Measurements from ENCODE around the gene PCDHGC5. TPM values are rescaled to one million over a fixed set of nuclear protein-coding genes. Genes with fewer than 3 reads are reported as not detected.

Gene PCDHGC5
- total and polyA plus RNA-seq, 2 of the 8 experiments (the other 6 are each of a cell fraction or from before 2014, with no cell fraction given) = 0.41 to 1.1 TPM

DNA sequence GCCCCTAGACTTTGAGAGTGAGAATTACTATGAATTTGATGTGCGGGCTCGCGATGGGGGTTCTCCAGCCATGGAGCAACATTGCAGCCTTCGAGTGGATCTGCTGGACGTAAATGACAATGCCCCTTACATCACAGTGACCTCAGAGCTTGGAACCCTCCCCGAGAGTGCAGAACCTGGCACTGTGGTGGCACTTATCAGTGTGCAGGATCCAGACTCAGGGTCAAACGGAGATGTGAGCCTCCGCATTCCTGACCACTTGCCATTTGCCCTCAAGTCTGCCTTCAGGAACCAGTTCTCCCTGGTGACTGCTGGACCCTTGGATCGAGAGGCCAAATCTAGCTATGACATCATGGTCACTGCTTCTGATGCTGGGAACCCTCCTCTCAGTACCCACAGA lies 2.8 kb upstream of the PCDHGC5 start (continued):
- no peak for TF ChIP-seq GABPA (IDR thresholded peaks at IDR 0.05; ENCODE audit: borderline replicate concordance, insufficient read depth, low read length)
- TF ChIP-seq, protein P1, sequence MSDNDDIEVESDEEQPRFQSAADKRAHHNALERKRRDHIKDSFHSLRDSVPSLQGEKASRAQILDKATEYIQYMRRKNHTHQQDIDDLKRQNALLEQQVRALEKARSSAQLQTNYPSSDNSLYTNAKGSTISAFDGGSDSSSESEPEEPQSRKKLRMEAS (IDR thresholded peaks at IDR 0.05) = no peak
- no peak for TF ChIP-seq CHD1 (IDR thresholded peaks at IDR 0.05; ENCODE audit: low read depth, low read length)
- TF ChIP-seq, protein P2, sequence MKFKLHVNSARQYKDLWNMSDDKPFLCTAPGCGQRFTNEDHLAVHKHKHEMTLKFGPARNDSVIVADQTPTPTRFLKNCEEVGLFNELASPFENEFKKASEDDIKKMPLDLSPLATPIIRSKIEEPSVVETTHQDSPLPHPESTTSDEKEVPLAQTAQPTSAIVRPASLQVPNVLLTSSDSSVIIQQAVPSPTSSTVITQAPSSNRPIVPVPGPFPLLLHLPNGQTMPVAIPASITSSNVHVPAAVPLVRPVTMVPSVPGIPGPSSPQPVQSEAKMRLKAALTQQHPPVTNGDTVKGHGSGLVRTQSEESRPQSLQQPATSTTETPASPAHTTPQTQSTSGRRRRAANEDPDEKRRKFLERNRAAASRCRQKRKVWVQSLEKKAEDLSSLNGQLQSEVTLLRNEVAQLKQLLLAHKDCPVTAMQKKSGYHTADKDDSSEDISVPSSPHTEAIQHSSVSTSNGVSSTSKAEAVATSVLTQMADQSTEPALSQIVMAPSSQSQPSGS (IDR thresholded peaks at IDR 0.05; ENCODE audit: low read length) = no peak
- TF ChIP-seq POLR2AphosphoS5 (IDR thresholded peaks at IDR 0.05; ENCODE audit: low read depth, low read length) = no peak

Measured in H1 (cell line).